Amygdala (tissue), 56 donors: ENCODE results near the gene AARS2.

Experiments used
- DNase-seq, 56 donors: peaks; one replicate each; lab custom pipeline; 2025; lab: John Stamatoyannopoulos, UW

The AARS2 gene

GRCh38 chr6:44278315-44278714, 34.8 kb downstream of the AARS2 start:
- DNase-seq = no peak

DNA sequence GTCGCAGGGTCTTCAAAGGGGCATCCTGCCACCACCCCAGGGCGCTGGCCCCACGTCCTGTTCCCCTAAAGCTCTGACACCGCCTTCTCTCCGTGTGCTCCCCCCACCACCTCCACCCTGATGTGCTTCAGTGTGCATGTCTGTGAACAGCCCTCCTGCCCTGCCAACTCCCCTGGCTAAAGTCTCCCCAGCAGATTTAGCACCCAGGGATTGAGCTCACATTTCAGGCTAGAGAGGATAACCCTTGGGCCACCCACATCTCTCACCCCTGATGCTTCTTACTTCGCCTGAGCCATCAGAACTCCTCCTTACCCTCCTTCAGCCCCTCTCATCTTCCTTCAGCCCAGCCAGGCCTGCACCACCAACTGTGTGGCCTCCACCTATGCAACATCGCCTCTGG, 35.4 kb downstream of the AARS2 start:
- DNase-seq = no peak

DNA sequence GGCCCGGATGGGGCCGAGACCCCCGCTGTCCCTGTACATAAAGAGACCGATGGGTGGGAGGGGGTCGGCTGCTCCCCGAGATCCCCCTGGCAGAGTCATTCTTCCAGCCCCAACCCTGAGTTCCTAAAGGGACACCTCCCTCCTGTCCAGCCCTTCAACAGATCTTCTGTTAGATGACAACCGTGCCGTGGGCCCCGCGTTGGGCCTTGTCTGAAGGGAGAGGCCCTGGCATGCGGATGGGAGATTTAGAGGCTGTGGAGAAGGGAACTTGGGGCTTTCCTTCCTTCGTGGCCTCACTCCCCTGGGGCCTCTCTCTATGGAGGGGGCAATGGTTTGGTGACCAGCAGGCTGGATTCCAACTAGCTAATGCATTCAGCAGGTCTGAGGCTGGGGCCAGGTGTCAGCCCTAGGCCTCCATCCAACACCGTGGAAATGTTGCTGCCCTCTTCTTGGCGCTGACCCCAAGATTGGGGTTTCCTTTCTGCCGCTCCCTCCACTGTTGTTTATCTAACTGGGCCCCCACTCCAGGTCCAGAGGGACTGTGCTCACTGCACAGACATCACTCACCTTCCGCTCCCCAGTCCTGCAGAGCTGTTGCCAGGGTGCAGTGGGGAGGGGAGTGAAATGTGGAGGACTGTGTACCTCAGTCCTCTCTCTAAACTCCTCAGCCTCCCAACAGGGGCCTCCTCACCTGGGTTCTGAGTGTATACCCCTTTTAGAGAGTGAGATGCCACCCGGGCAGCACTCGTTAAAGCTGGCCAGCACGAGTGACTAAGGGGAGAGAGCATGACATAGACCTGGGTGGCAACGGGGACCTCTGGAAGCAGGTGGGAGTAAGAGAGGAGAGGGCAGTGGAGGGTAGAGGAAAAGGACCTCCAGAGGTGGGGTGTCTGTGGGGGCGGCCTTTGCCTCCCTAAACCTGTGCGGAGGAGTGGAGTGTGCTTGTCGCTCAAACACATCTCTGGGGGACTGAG, 36.2 kb downstream of the AARS2 start:
- DNase-seq = no peak

GRCh38 chr6:44275749-44276648, 37.1 kb downstream of the AARS2 start:
- DNase-seq = no peak

DNA sequence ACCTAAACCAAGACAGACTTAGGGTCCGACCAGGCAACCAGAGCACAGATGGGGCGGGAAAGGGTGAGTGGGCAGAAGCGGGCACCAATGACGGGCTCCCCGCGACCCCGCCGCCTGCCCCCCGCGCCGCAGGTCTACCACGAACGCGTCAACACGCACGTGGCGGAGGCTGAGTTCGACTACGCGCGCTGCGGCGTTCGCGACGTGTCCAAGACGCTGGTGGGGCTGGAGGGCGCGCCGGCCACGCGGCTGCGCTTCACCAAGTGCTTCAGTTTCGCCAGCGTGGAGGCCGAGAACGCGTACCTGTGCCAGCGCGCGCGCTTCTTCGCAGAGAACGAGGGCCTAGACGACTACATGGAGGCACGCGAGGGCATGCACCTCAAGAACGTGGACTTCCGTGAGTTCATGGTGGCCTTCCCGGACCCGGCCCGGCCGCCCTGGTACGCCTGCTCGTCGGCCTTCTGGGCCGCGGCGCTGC, 37.8 kb downstream of the AARS2 start:
- DNase-seq = no peak

- no peak for DNase-seq
Observed at GRCh38 chr6:44273617-44274016, 39.5 kb downstream of the AARS2 start.

DNA sequence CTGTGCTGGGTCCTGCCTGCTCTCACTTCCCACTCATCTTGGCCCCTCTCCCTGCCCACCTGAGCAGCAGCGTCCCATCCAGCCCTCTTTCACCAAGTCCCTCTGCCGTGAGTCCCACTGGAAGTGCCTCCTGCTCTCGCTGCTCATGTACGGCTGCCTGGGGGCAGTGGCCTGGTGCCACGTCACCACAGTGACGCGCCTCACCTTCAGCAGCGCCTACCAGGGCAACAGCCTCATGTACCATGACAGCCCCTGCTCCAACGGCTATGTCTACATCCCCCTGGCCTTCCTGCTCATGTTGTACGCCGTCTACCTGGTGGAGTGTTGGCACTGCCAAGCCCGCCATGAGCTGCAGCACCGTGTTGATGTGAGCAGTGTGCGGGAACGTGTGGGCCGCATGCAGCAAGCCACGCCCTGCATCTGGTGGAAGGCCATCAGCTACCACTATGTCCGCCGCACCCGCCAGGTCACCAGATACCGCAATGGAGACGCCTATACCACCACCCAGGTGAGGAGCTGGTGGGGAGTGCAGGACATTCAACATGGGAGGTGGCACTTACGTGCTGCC, 40.1 kb downstream of the AARS2 start:
- DNase-seq = peak in 3 of 56 donors; percentile 17 to 42 (median 35)

GRCh38 chr6:44272529-44272928, 40.6 kb downstream of the AARS2 start:
- DNase-seq = no peak

- DNase-seq = no peak
Observed at GRCh38 chr6:44271914-44272313, 41.2 kb downstream of the AARS2 start.

- DNase-seq = no peak
Observed at GRCh38 chr6:44271406-44271723, 41.8 kb downstream of the AARS2 start.

- DNase-seq = peak in 3 of 56 donors; percentile 23 to 29 (median 28)
Observed at GRCh38 chr6:44270526-44271405, 42.4 kb downstream of the AARS2 start.

DNA sequence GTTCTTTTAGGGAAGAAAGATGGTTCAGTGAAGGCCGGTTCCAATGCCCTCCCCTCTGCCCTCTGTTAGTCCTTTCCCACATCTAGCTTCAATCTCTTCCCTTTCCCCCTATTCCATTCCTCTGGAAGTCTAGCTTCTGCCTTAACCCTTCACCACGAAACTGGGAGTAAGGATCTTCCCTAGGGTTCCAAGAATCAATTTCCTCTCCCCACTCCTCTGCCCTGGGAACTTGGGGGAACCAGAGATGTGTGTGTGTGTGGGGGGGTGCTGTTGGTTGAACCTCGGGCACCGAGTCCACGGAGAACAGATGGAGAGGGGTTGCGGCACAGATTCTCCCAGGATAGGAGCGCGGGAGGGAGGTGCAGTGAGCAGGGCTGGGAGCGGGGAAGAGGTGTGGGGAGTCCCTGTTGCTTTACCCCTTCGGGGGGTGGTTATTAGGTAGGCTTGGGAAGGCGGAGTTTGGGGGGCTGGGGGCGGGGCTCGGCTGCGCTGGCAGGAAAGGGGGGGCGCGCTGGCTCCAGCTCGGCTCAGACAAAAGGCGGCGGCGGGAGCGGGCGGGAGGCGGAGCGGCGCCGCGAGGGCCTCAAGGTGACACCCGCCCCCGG, 43.1 kb downstream of the AARS2 start, which contains the start of gene TMEM151B:
Gene TMEM151B, plus strand, starts transcription at position 530 of the 605 bp plus-strand sequence. CDS start 293 bp downstream, outside the sequence.
- peak in 17 of 56 donors; percentile 15 to 56 (median 31) for DNase-seq

DNA sequence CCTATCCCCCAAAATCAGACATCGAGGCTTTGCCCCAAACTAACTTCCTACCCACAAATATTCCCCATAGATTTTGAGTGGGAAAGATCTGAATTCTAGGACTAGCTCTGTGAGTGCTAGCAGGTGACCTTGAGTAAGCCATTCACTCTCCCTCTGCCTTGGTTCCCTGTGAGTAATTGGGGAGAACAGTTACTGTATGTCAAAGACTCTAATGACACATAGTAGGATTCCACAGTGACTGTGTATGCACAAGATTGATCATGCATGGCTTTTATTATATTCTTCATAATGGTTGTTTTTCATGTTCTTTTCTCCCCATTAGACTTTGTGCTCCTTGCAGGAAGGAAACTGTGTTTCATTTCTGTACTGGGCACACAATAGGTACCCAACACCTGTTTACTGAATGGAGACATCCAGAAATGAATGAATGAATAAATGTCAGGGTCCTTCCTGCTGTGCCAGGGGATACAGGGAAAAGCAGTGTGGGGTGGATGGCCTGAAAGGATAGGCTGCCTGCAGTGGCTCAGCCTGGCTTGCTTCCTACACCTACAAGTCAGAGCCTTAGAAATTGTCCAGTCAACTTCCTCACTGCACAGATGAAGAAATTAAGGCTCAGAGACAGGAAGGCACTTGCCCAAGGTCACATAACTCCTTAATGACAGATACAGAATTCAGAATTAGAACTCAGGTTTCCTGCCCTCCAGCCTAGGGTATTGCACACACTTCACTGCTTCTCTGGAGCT, 43.8 kb downstream of the AARS2 start:
- DNase-seq = no peak

- DNase-seq = peak in 28 of 56 donors; percentile 16 to 64 (median 37)
Observed at GRCh38 chr6:44268095-44268628, 45.0 kb downstream of the AARS2 start.

GRCh38 chr6:44267252-44267651, 45.9 kb downstream of the AARS2 start:
- no peak for DNase-seq

DNA sequence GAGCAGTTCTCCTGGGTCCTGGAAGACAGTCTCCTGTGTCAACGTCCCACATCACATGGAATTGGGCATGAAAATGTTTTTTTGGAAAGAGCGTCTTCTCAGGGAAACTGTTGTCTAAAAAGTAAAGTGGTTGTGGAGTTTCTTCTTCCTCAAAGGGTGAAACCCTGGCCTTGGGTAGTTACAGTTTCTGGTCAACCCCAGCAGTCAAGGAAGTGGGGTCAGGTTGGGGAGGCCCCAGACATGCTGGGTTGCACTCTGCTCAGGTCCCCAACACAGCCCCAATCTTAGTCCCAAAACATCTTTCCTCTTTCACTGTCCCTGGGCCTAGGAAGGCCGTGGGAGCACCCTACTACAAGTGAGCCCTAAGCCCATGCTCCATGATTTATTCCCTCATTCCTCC, 46.8 kb downstream of the AARS2 start:
- no peak for DNase-seq

- no peak for DNase-seq
Observed at GRCh38 chr6:44265722-44266233, 47.4 kb downstream of the AARS2 start.
